GM20000 (cell line): ENCODE data around the gene DIP2C.
"Not testable (repeated sequence)": the region's sequence is repeated elsewhere in the genome, so short reads cannot be mapped to it uniquely, and the experiment has no call there.

Experiments
- DNase-seq: peaks from one replicate; pipeline ENCODE4 v3.0.0; 2012; ENCODE audit warnings: low spot score
- CTCF ChIP-seq: IDR thresholded peaks from 2 replicates; pipeline ENCODE4 v1.5.1; 2012; ENCODE audit warnings: mild to moderate bottlenecking, control low read depth; ENCODE audit errors: extremely low read depth, missing control alignments

The DIP2C gene

GRCh38 chr10:661597-662222 is 27.8 kb downstream of the DIP2C start:
- no peak for TF ChIP-seq CTCF
- no peak for DNase-seq

- no peak for DNase-seq
- no peak for TF ChIP-seq CTCF
These were observed 28.4 kb downstream of the DIP2C start for GRCh38 chr10:660970-661596.

- DNase-seq, result no peak
- TF ChIP-seq CTCF, result no peak
These were observed 29.0 kb downstream of the DIP2C start for GRCh38 chr10:660413-660969.

- TF ChIP-seq CTCF, result no peak
- DNase-seq, result no peak
These were observed 29.8 kb downstream of the DIP2C start for GRCh38 chr10:659688-660141.

- not testable (repeated sequence) for DNase-seq
These were observed 31.6 kb downstream of the DIP2C start for GRCh38 chr10:657816-658350.

GRCh38 chr10:656883-657282 is 32.6 kb downstream of the DIP2C start:
- TF ChIP-seq CTCF, result no peak
- DNase-seq, result no peak

GRCh38 chr10:655184-655583 is 34.3 kb downstream of the DIP2C start:
- no peak for DNase-seq
- TF ChIP-seq CTCF, result no peak
